ENCODE data around the gene BBS9. TPM values are rescaled to one million over a fixed set of nuclear protein-coding genes. Genes with fewer than 3 reads are reported as not detected.

The BBS9 gene
- total RNA-seq, 1 donor from 2014 or later: 18.6 TPM

DNA sequence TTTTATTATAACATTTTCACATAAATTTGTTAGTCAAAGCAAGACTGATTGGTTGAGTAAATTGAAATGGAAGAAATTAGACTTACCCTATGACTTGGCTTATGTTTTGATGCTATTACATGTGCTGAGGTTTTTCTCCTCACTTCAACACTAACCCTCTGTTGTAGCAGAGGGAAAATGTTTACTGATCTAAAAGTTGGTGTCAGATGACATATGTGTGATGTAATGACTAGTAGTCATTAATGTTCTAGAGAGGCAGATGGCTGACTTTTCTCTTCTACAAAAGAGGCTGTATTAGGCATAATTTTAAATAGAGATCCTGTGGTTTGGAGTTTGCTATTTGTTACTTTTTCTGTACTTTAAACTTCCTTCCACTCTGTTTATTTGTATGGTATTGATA lies 266.0 kb downstream of the BBS9 start:
- CTCF ChIA-PET: no interaction called here
- ATAC-seq (ENCODE audit: low read depth): no peak
- TF ChIP-seq, protein P1, sequence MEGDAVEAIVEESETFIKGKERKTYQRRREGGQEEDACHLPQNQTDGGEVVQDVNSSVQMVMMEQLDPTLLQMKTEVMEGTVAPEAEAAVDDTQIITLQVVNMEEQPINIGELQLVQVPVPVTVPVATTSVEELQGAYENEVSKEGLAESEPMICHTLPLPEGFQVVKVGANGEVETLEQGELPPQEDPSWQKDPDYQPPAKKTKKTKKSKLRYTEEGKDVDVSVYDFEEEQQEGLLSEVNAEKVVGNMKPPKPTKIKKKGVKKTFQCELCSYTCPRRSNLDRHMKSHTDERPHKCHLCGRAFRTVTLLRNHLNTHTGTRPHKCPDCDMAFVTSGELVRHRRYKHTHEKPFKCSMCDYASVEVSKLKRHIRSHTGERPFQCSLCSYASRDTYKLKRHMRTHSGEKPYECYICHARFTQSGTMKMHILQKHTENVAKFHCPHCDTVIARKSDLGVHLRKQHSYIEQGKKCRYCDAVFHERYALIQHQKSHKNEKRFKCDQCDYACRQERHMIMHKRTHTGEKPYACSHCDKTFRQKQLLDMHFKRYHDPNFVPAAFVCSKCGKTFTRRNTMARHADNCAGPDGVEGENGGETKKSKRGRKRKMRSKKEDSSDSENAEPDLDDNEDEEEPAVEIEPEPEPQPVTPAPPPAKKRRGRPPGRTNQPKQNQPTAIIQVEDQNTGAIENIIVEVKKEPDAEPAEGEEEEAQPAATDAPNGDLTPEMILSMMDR (IDR thresholded peaks at IDR 0.05): no peak
- Mint-ChIP-seq H3K4me3 (no peak overlapping the region), H3K27me3 (no peaks in the 10 kb centered on the region), H3K4me1 (no peaks in the 10 kb centered on the region), H3K27ac (no peak overlapping the region), H3K9me3 (peaks cover 4% of the 10 kb centered on the region), H3K36me3 (ENCODE audit: low read depth) (peaks cover 19% of the 10 kb centered on the region)
- DNase-seq: no peak
- POLR2A ChIA-PET: no interaction called here
- intact Hi-C loops (cut with micrococcal nuclease): no loop called here

DNA sequence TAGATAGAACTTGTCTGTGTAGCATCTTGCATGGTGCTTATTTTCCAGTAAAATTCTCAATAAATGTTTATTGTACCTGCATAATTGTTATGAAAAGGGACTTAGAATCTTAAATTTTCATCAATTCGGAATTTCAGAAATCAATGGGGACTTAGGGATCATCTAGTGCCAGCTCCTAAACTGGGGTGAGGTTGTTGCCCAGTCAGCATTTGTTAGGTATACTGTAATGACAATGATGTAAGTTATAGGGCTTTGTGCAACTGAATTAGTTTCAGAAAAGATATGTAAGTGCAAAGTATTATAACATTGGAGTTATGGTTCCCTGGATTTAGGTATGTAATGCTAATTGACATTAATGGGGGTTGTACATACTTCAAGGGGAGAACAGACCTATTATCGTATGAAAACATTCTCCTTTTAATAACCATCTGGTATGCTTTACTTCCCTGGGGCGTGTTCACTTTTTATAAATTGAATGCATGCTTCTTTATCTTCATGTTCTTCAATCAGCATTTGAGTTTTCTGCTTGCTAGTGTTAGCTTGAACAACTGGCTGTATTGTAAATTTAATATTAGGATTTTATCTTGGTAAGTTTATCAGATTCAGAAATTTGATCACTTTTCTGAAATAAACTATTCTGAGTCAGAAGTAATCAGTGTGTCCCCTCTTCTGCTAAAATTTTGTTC lies 270.3 kb downstream of the BBS9 start:
- POLR2A ChIA-PET: no interaction called here
- intact Hi-C loops (cut with micrococcal nuclease): no loop called here
- TF ChIP-seq, protein P1 (IDR thresholded peaks at IDR 0.05): no peak
- peaks cover 16% of the 10 kb centered on the region for H3K36me3 Mint-ChIP-seq (ENCODE audit: low read depth)
- no peak overlapping the region for H3K4me3 Mint-ChIP-seq
- no peak for ATAC-seq (ENCODE audit: low read depth)
- no peaks in the 10 kb centered on the region for H3K4me1 Mint-ChIP-seq
- H3K27ac Mint-ChIP-seq: no peak overlapping the region
- H3K9me3 Mint-ChIP-seq: peaks cover 6% of the 10 kb centered on the region
- CTCF ChIA-PET: no interaction called here
- no peaks in the 10 kb centered on the region for H3K27me3 Mint-ChIP-seq
- no peak for DNase-seq

DNA sequence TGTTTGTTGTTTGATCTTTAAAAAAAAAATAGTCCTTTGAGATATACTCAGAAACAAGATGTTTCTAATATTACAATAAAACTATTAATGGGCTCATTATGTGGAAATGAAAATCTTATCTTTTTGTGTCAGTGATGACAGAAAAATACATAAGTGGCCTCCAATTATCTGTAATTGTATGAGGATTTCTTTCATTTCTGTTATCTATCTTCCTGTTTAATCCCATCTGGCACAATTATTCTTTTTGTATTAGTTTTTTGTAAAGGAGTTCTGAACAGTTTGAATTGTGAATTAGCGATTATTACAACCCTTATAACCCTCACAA lies 270.8 kb downstream of the BBS9 start:
- Mint-ChIP-seq H3K4me3 (no peak overlapping the region), H3K27ac (no peak overlapping the region), H3K27me3 (no peaks in the 10 kb centered on the region), H3K9me3 (peaks cover 6% of the 10 kb centered on the region), H3K4me1 (no peaks in the 10 kb centered on the region), H3K36me3 (ENCODE audit: low read depth) (peaks cover 16% of the 10 kb centered on the region)
- intact Hi-C loops (cut with micrococcal nuclease): no loop called here
- ATAC-seq (ENCODE audit: low read depth) (no peak), DNase-seq (no peak)
- TF ChIP-seq, protein P1 (IDR thresholded peaks at IDR 0.05): no peak
- ChIA-PET POLR2A (no interaction called here), CTCF (no interaction called here)

DNA sequence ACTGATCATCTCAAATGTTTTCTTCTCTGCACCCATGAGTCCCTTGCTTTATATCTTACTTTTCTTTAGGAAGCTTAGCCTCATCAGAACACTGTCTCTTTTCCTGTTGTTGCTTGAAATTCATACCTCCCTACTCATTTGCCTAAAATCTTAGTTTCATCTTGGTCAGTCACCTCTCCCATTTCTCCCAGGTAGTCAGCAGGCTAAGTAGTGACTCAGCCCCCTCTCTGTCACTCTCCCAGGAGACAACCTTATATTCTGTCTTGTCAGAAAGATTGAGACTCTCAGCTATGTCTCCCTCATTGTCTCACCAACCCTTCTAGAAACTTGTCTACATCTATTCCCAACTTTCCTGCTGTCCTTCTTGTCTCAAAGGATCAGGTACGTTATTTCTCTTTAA lies 280.9 kb downstream of the BBS9 start:
- CTCF ChIA-PET: no interaction called here

DNA sequence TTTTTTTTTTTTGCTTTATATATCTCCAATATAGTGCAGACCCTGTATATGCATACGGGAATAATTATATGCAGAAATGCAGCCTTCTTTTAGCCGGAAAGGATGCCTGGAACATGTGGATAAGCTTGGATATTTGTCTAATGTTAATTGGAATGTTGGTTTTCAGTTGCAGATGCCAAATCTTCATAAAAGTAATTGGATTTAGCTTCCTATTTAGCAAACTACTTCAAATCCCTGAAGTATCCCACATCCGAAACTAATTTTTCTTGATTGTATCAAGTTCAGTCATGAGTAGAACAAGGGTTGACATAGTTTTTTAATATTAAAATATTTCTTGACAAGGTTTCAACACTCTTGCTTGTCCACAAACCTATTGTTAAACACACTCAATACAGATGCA lies 281.7 kb downstream of the BBS9 start:
- no peaks in the 10 kb centered on the region for H3K27me3 Mint-ChIP-seq
- H3K4me3 Mint-ChIP-seq: no peak overlapping the region
- intact Hi-C loops (cut with micrococcal nuclease): no loop called here
- CTCF ChIA-PET: no interaction called here
- H3K4me1 Mint-ChIP-seq: no peaks in the 10 kb centered on the region
- POLR2A ChIA-PET: no interaction called here
- TF ChIP-seq, protein P1 (IDR thresholded peaks at IDR 0.05): no peak
- peaks cover 21% of the 10 kb centered on the region for H3K36me3 Mint-ChIP-seq (ENCODE audit: low read depth)
- H3K9me3 Mint-ChIP-seq: peaks cover 18% of the 10 kb centered on the region
- DNase-seq (no peak), ATAC-seq (ENCODE audit: low read depth) (no peak)
- no peak overlapping the region for H3K27ac Mint-ChIP-seq

More for the DNA sequence above, 280.9 kb downstream of the BBS9 start:
- Mint-ChIP-seq H3K4me3 (no peak overlapping the region), H3K27me3 (no peaks in the 10 kb centered on the region), H3K9me3 (peaks cover 18% of the 10 kb centered on the region), H3K36me3 (ENCODE audit: low read depth) (peaks cover 22% of the 10 kb centered on the region), H3K27ac (no peak overlapping the region), H3K4me1 (no peaks in the 10 kb centered on the region)
- TF ChIP-seq, protein P1 (IDR thresholded peaks at IDR 0.05): no peak
- ATAC-seq (ENCODE audit: low read depth): no peak
- no peak for DNase-seq
- POLR2A ChIA-PET: no interaction called here
- intact Hi-C loops (cut with micrococcal nuclease): no loop called here
